Muscle of back (tissue), 11 donors: ENCODE results near the gene DAB1. TPM values are rescaled to one million over a fixed set of nuclear protein-coding genes. Genes with fewer than 3 reads are reported as not detected.

Experiments
- DNase-seq, 3 donors: peaks; one replicate each; pipeline versions ENCODE4 v3.0.0 to v3.0.0-alpha.2; 2013
- polyA plus RNA-seq, 10 donors: library from polyadenylated mRNA; unstranded; fragments of 120-200 nt; gene quantifications; one replicate each; pipeline ENCODE4 v1.2.1, GENCODE V29; 2013; ENCODE audit not compliant: insufficient read length in 10 of 10

DAB1 gene
- polyA plus RNA-seq, 10 donors, result 2.1 to 5.5 (median 3.2) TPM

- DNase-seq, result no peak
These were observed 258.3 kb downstream of the DAB1 start for GRCh38 chr1:57165546-57165945.

DNA sequence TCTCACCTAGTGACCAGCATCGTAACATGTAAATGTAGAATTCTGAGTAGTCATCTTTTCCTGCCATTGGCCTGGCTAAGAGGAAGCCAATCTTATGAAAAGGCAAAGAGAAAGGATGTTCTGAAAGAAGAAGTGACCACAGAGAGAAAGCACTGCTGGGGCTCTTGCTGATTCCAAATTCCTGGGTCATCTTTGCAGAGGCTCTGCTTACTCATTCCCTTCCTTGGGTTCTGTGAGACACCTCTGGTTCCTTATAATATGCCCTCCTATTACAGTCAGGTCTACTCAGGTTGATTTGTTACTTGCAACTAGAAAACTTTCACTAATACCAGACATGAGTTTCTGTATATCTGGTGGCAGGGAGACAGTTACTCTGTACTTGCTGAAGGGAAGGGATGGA lies 259.3 kb downstream of the DAB1 start:
- DNase-seq, result no peak

DNA sequence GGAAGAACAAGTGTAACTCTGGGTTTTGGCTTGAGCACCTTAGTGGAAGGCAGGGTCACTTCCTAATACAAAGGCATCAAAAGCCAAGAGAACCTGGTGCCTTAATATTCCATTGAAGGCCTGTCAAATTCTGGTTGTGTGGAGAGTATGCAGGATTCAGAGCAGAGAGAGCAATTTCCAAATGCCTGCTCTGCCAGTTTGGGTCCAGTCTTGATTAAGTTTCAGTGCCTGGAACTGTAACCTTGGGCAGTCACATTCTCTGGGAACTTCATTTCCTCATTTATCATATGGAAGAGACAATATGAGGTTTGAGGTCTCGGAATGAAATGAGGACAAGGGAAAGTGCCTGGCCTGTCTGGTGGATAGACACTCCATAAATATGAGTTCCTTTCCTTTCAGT lies 260.1 kb downstream of the DAB1 start:
- no peak for DNase-seq

DNA sequence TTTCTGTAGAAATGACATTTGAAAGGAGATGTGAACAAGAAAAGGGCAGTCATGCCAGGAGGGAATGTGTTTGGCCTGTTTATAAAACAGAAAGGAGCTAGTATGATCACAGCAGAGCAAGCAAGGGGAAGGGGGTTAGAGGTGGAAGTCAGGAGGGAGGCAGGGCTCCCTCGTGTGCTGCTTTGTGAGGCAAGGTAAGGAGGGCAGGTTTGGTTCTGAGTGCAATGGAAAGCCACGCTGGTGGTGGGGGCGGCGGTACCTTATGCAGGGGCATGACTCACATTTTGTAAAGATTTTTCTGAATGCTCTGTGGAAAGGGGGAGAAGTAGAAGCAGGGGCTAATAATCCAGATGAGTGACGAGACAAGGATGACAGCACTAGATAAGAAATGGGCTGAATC lies 260.5 kb downstream of the DAB1 start:
- no peak for DNase-seq

DNA sequence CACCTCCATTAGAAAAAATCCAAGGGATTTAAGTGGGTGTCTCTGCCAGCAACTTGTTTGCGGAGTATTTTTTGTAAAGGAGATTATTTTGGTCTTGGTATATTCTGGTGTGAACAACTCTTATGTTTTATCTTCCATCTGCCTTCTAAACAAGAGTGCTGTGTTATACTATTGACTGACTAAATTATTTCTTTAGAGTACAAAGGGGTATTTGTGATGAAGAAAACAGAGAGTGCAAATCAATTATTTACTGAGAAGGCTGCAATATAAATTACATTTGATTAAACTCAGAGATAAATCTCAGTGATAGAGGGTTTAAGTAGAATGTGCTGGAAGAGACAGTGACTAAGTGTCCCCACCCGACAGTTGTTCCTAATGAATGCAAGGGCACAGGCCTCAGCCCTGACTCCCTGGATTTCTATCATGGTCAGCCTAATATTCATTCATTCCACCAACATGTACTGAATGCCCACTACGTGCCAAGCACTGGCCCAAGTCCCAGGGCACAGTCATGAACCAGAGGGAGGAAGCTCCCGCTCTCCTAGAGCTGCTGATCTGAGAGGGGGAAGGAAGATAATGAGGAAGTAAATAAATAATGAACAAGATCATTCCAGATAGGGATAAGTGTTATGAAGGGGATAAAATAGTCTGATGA lies 261.1 kb downstream of the DAB1 start:
- DNase-seq, result no peak

DNA sequence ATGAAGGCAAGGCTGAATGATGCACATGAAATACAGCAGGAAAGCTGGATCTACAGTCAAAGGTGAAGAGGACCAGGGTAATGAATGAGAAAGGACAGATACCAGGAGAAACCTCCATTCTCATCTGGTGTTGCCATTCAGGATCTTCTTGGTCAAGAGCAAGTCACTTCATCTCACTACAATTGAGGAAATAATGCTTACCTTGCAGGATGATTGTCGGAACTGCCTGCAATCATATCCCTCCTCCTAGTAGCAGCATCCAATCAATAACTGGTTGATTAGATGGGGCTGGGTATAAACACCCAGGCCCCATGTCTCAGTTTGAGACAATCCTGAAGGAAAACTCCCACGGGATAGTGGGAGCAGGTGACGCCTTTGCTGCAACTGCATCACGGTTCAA lies 263.3 kb downstream of the DAB1 start:
- DNase-seq, result no peak

- no peak for DNase-seq
These were observed 265.3 kb downstream of the DAB1 start for GRCh38 chr1:57158604-57158998.

DNA sequence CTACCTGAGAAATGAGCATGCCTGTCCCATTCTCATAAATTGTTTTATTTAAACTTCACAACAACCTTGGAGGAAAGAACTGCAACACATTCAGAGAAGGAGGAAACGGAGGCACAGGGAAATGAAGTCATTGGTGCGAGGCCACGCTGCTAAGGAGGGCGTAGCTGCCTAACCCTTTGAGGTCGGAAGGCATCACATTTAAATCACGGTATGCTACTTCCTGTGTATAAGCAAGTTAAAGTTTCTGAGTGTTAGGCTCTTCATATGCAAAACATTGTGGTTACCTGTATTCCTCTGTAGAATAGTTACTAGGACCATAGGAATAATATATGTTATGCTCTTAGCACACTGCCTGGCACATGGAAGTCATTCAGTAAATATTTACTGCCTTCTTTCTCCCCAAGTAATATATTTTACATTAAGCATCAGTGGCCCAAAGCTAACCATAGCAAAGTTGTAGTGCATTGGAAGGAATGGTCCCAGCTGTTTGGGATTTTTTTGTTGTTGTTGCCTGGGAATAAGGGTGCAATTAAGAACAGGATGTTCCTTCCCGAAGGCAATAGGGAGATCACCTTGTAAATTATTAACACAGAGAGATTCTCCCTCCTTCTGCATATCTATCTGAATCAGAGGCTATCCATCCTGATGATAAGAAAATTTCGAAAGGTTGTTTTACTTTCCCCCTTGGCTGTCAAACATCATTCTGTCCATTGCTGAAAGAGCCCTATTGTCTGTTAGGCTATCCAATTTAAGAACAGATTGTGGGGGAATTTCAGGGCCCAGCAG lies 265.8 kb downstream of the DAB1 start:
- DNase-seq, result no peak

DNA sequence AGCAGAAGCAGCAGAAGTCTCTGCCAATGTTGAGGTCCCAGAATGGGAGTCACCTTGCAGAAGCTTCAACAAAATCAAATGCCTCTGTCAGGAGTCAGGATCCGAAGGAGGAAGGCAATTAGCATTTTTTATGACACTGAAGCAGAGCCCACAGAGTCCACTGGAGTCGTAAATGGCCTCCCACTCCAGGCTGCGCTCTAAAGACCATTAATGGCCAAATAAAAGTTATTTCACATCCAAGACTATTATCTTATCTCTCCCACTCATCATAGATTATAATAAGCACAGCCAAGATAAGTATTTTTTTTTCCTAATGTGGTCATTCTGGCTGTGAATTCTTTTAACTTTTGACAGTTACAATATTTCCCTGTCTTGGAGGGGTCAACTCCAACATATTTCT lies 267.0 kb downstream of the DAB1 start:
- peak in 1 of 3 donors; percentile 13 for DNase-seq

DNA sequence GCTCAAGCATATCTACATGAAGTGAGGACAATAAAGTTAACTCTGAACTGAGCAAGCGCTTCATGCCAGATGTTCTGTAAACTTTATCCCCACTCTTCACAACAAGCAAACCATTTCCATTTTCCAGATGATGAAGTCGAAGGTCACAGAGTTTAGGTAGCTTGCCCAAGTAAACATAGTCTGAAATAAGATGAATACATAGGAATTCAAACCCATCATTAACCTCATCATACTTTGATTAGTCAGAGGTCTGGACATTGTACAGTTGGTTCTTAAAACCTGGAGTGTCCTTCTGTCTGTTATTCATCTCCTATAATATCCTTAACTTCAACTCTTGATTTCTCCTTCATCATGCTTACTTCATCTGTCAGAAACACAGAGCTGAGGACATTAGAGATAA lies 277.8 kb downstream of the DAB1 start:
- DNase-seq, result no peak

GRCh38 chr1:57142999-57143398 lies 280.9 kb downstream of the DAB1 start:
- DNase-seq, result no peak

- no peak for DNase-seq
These were observed 281.7 kb downstream of the DAB1 start for GRCh38 chr1:57142169-57142568.

DNA sequence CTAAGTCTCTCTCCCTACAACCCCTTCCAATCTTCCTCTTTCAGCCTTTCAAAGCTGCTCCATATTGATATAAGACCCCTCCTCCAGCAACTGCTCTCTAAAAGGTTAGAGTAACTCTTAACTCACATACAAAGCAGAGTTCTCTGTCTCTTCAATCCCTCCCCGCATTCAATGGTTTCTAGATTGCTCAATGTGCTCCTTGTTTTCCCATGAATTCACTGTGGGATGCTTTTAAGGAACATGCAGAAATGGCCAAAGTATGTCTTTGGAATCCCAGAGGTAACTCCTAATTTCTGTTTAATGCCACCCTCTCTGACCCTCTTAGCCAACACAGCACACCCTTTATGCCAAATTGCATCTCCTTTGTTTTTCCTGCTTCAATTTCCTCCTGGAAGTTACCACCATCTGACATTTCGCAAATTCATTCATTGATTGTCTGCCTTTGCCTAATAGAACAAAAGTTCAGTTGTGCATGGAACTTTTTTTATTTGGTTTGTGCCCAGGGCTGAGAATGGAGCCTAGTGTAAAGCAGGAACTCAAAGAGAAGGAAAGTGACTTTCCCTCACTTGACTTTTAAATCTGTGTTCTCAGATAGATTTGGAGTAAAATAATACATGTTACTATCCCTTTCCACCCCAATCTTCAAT lies 285.3 kb downstream of the DAB1 start:
- no peak for DNase-seq

DNA sequence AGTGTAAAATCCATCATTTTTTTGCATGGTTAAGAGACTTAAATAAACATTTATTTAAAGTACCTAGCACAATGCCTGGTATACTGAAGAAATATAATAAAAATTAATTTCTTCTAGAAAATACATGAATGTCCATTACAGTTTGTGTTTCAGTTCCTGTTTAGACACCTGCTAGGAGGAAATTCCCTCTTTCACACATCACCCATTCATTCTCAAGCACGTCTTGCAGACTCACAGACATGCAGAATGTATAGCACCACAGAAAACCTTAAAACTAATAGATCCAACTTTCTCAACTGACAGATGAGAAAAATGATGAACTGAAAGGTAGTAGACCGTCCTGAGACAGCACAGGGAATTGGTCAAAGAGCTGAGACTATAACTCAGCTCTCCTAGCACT lies 285.9 kb downstream of the DAB1 start:
- no peak for DNase-seq

DNA sequence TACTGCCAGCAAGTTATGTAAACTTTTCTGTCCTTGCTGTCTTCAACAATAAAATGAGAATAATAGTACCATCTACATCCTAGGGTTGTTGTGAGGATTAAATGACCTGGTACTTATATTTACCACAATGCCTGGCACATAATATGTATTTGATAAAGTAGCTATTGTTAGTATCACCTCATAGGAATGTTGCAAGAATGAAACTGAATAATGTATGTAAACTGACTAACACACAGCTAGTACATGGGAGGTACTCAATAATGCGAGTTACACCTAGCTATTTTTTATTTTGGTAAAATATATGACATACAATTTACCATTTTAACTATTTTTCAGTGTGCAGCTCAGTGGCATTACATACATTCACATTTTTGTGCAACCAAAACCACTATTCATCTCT lies 289.1 kb downstream of the DAB1 start:
- no peak for DNase-seq

- DNase-seq, result no peak
These were observed 290.2 kb downstream of the DAB1 start for GRCh38 chr1:57133686-57134085.

DNA sequence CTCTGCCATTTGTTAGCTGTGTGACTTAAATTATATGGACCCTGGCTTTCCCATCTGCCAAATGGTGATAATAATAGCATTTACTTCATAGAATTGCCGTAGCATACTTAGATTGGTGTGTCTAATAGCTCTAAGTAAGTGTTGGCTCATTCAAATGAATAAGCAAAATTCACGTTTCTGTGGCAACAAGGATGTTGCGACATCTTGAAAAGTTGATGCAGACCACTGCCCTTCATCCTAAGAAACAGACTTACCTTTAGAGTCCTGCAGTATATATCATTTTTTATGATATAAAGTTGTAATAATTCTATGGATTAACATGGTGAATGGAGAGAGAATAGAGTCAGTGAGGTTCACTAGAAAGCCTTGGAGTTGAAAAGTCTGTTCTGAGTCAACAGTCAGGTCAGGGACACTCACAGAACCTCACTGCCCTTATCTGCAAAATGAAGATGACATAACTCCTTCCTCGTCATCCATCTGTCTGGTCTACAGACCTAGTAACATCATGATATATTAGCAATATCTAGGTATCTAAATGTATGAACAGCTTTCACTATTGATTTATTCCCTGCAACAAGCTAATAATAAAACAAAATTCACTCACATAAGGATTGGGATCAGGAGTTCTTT lies 290.8 kb downstream of the DAB1 start:
- no peak for DNase-seq

DNA sequence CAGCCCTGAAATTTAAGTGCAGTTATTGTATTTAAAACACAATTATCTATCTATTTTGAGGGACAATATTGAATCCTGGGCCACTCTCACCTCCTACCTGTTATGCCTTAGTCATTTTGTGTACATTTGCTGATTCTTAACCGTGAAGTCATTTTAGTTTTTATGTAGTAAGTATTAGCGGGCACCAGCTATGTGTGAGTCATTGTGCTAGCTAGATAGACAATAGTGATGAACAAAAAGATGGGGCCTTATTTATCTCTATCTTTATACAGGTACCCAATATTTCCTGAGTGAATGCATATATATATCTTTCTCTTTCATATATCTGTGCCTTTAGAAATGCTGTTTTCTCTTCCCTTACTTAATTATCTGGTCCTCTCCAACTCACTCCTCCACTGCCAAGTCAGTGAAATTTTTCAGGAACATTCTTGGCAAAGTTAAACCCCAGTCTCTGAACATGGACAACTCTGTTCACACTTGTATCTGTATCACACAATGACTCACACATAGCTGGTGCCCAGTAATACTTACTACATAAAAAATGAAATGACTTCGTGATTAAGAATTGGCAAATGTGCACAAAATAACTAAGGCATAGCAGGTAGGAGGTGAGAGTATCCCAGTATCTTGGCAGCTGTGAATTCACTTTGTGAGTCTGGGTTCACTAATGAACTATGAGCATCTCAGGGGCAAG lies 292.0 kb downstream of the DAB1 start:
- no peak for DNase-seq

GRCh38 chr1:57131257-57131656 lies 292.6 kb downstream of the DAB1 start:
- DNase-seq, result no peak

- DNase-seq, result no peak
These were observed 294.0 kb downstream of the DAB1 start for GRCh38 chr1:57129865-57130264.

- no peak for DNase-seq
These were observed 295.9 kb downstream of the DAB1 start for GRCh38 chr1:57127976-57128375.
